Measurements from ENCODE around the gene VWA8.

The VWA8 gene

GRCh38 chr13:41699759-41700158 lies 261.1 kb downstream of the VWA8 start:
- DNase-seq (ENCODE audit: low spot score in 2 of 2) (no peak), ATAC-seq (no peak)
- Mint-ChIP-seq H3K9me3 (no peaks in the 10 kb centered on the region), H3K4me1 (no peaks in the 10 kb centered on the region), H3K27ac (no peak overlapping the region), H3K4me3 (no peak overlapping the region), H3K36me3 (peaks cover 7% of the 10 kb centered on the region)

- no peaks in the 10 kb centered on the region for H3K9me3 Mint-ChIP-seq
- no peak overlapping the region for H3K4me3 Mint-ChIP-seq
- peaks cover 7% of the 10 kb centered on the region for H3K36me3 Mint-ChIP-seq
- H3K27ac Mint-ChIP-seq = no peak overlapping the region
- no peak for ATAC-seq
- DNase-seq (ENCODE audit: low spot score in 2 of 2) = no peak
- H3K4me1 Mint-ChIP-seq = no peaks in the 10 kb centered on the region
Measured at GRCh38 chr13:41697578-41697977, 263.3 kb downstream of the VWA8 start.

GRCh38 chr13:41696163-41697003 lies 264.5 kb downstream of the VWA8 start:
- Mint-ChIP-seq H3K27ac (no peak overlapping the region), H3K36me3 (peaks cover 7% of the 10 kb centered on the region), H3K4me1 (no peaks in the 10 kb centered on the region), H3K9me3 (no peaks in the 10 kb centered on the region), H3K4me3 (no peak overlapping the region)
- no peak for ATAC-seq
- no peak for DNase-seq (ENCODE audit: low spot score in 2 of 2)

GRCh38 chr13:41694545-41695301 lies 266.2 kb downstream of the VWA8 start:
- ATAC-seq (no peak), DNase-seq (ENCODE audit: low spot score in 2 of 2) (no peak)
- no peaks in the 10 kb centered on the region for H3K9me3 Mint-ChIP-seq
- H3K4me3 Mint-ChIP-seq = no peak overlapping the region
- peaks cover 8% of the 10 kb centered on the region for H3K36me3 Mint-ChIP-seq
- H3K27ac Mint-ChIP-seq = no peak overlapping the region
- H3K4me1 Mint-ChIP-seq = no peaks in the 10 kb centered on the region

- ATAC-seq = no peak
Measured at GRCh38 chr13:41693434-41693833, 267.5 kb downstream of the VWA8 start.

GRCh38 chr13:41691274-41691673 lies 269.6 kb downstream of the VWA8 start:
- DNase-seq (ENCODE audit: low spot score in 2 of 2) = no peak
- H3K4me1 Mint-ChIP-seq = no peaks in the 10 kb centered on the region
- ATAC-seq = no peak
- H3K27ac Mint-ChIP-seq = no peak overlapping the region
- H3K9me3 Mint-ChIP-seq = no peaks in the 10 kb centered on the region
- peaks cover 24% of the 10 kb centered on the region for H3K36me3 Mint-ChIP-seq
- no peak overlapping the region for H3K4me3 Mint-ChIP-seq

More at GRCh38 chr13:41693434-41693833, 267.5 kb downstream of the VWA8 start:
- Mint-ChIP-seq H3K9me3 (no peaks in the 10 kb centered on the region), H3K27ac (no peak overlapping the region), H3K4me3 (no peak overlapping the region), H3K4me1 (no peaks in the 10 kb centered on the region), H3K36me3 (peaks cover 21% of the 10 kb centered on the region)
- no peak for DNase-seq (ENCODE audit: low spot score in 2 of 2)

- ATAC-seq (no peak), DNase-seq (ENCODE audit: low spot score in 2 of 2) (no peak)
- Mint-ChIP-seq H3K4me1 (no peaks in the 10 kb centered on the region), H3K9me3 (no peaks in the 10 kb centered on the region), H3K27ac (no peak overlapping the region), H3K4me3 (no peak overlapping the region), H3K36me3 (peaks cover 10% of the 10 kb centered on the region)
Measured at GRCh38 chr13:41682766-41683165, 278.1 kb downstream of the VWA8 start.

GRCh38 chr13:41682001-41682400 lies 278.9 kb downstream of the VWA8 start:
- no peaks in the 10 kb centered on the region for H3K4me1 Mint-ChIP-seq
- peaks cover 10% of the 10 kb centered on the region for H3K36me3 Mint-ChIP-seq
- H3K27ac Mint-ChIP-seq = no peak overlapping the region
- no peak for DNase-seq (ENCODE audit: low spot score in 2 of 2)
- H3K4me3 Mint-ChIP-seq = no peak overlapping the region
- H3K9me3 Mint-ChIP-seq = no peaks in the 10 kb centered on the region
- no peak for ATAC-seq

- no peak for ATAC-seq
- Mint-ChIP-seq H3K9me3 (no peaks in the 10 kb centered on the region), H3K36me3 (peaks cover 10% of the 10 kb centered on the region)
Measured at GRCh38 chr13:41681587-41681986, 279.3 kb downstream of the VWA8 start.

GRCh38 chr13:41680900-41681299 lies 280.0 kb downstream of the VWA8 start:
- ATAC-seq = no peak
- no peak for DNase-seq (ENCODE audit: low spot score in 2 of 2)
- Mint-ChIP-seq H3K9me3 (no peaks in the 10 kb centered on the region), H3K4me3 (no peak overlapping the region), H3K4me1 (no peaks in the 10 kb centered on the region), H3K36me3 (peaks cover 10% of the 10 kb centered on the region), H3K27ac (no peak overlapping the region)

More at GRCh38 chr13:41681587-41681986, 279.3 kb downstream of the VWA8 start:
- Mint-ChIP-seq H3K4me3 (no peak overlapping the region), H3K27ac (no peak overlapping the region), H3K4me1 (no peaks in the 10 kb centered on the region)
- no peak for DNase-seq (ENCODE audit: low spot score in 2 of 2)

- H3K27ac Mint-ChIP-seq = no peak overlapping the region
- H3K4me3 Mint-ChIP-seq = no peak overlapping the region
- H3K4me1 Mint-ChIP-seq = no peaks in the 10 kb centered on the region
- H3K36me3 Mint-ChIP-seq = peaks cover 5% of the 10 kb centered on the region
- DNase-seq (ENCODE audit: low spot score in 2 of 2) (no peak), ATAC-seq (no peak)
- no peaks in the 10 kb centered on the region for H3K9me3 Mint-ChIP-seq
Measured at GRCh38 chr13:41678848-41679247, 282.1 kb downstream of the VWA8 start.

- Mint-ChIP-seq H3K4me3 (no peak overlapping the region), H3K9me3 (no peaks in the 10 kb centered on the region), H3K27ac (no peak overlapping the region), H3K4me1 (no peaks in the 10 kb centered on the region), H3K36me3 (peaks cover 5% of the 10 kb centered on the region)
- DNase-seq (ENCODE audit: low spot score in 2 of 2) = no peak
- ATAC-seq = no peak
Measured at GRCh38 chr13:41678249-41678648, 282.7 kb downstream of the VWA8 start.

GRCh38 chr13:41675306-41675705 lies 285.6 kb downstream of the VWA8 start:
- DNase-seq (ENCODE audit: low spot score in 2 of 2) (no peak), ATAC-seq (no peak)
- Mint-ChIP-seq H3K4me3 (no peak overlapping the region), H3K27ac (no peak overlapping the region), H3K36me3 (peaks cover 4% of the 10 kb centered on the region), H3K4me1 (no peaks in the 10 kb centered on the region), H3K9me3 (no peaks in the 10 kb centered on the region)

- no peak overlapping the region for H3K4me3 Mint-ChIP-seq
- no peaks in the 10 kb centered on the region for H3K4me1 Mint-ChIP-seq
- no peak for ATAC-seq
- no peak overlapping the region for H3K27ac Mint-ChIP-seq
- no peaks in the 10 kb centered on the region for H3K9me3 Mint-ChIP-seq
- no peak for DNase-seq (ENCODE audit: low spot score in 2 of 2)
- H3K36me3 Mint-ChIP-seq = peaks cover 9% of the 10 kb centered on the region
Measured at GRCh38 chr13:41674246-41674645, 286.7 kb downstream of the VWA8 start.

GRCh38 chr13:41673640-41674039 lies 287.3 kb downstream of the VWA8 start:
- Mint-ChIP-seq H3K4me3 (no peak overlapping the region), H3K4me1 (no peaks in the 10 kb centered on the region), H3K9me3 (no peaks in the 10 kb centered on the region), H3K27ac (no peak overlapping the region), H3K36me3 (peaks cover 9% of the 10 kb centered on the region)
- no peak for ATAC-seq
- no peak for DNase-seq (ENCODE audit: low spot score in 2 of 2)
